Measurements from ENCODE around the gene SPTBN1. TPM values are rescaled to one million over a fixed set of nuclear protein-coding genes. Genes with fewer than 3 reads are reported as not detected.

The SPTBN1 gene
- total and polyA plus RNA-seq, 5 donors from 2014 or later = 10.0 to 182 (median 19.6) TPM

DNA sequence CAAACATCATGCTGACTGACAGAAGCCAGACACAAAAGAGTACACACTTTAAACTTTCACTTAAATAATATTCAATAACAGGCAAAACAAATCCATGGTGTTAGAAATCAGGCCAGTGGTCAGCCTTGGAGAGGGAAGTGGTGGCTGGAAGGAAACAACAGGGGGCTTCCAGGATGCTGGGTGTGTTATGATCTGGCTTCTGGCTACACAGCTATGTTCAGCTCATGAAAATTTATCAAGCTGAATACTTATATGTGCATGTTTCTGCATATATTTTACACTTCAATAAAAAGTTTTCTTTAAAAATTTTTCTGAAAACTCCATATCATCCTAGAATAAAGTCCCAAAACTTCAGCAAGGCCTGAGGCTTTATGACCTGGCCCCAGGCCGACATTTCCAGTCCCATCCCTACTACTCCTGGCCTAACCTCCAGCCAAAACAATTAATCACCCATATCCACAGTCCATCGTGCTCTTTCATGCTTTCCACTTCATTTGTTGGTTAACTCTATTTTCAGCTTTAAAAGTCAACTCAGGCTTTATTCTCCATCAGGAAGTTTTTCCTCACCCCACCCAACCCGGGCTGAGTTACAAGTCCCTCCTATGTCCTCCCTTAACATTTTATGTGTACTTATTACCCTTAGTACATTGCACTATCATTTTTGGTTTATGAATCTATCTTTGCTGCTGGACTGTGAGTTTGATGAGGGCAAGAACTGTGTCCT lies 27.9 kb upstream of the SPTBN1 start:
- no peak overlapping the region for H3K4me3 ChIP-seq (ENCODE audit: low read depth, low read length)
- peaks cover 5% of the 10 kb centered on the region for H3K27me3 Mint-ChIP-seq
- no peak overlapping the region for H3K4me3 Mint-ChIP-seq
- H3K4me1 Mint-ChIP-seq = peaks cover 0 to 4% (median 2%) of the 10 kb centered on the region in 4 donors
- H3K36me3 Mint-ChIP-seq = no peaks in the 10 kb centered on the region
- H3K36me3 ChIP-seq (ENCODE audit: control insufficient read depth, insufficient read depth, low read length) = no peaks in the 10 kb centered on the region
- H3K27ac Mint-ChIP-seq = no peak overlapping the region
- H3K9me3 ChIP-seq (ENCODE audit: control insufficient read depth in 2 of 2, low read length in 2 of 2) = no peaks in the 10 kb centered on the region
- H3K27me3 ChIP-seq (ENCODE audit: control insufficient read depth, insufficient read depth, low read length) = peaks cover 8% of the 10 kb centered on the region
- no peak for ATAC-seq (ENCODE audit: low read depth in 2 of 2)
- H3K4me1 ChIP-seq (ENCODE audit: control insufficient read depth, insufficient read depth, low read length, poor library complexity, severe bottlenecking) = peaks cover 3% of the 10 kb centered on the region
- peaks cover 0 to 1% (median 0%) of the 10 kb centered on the region in 7 donors for H3K9me3 Mint-ChIP-seq
- DNase-seq = no peak
- H3K27ac ChIP-seq (ENCODE audit: insufficient read depth, low read length, poor library complexity, severe bottlenecking) = no peak overlapping the region

DNA sequence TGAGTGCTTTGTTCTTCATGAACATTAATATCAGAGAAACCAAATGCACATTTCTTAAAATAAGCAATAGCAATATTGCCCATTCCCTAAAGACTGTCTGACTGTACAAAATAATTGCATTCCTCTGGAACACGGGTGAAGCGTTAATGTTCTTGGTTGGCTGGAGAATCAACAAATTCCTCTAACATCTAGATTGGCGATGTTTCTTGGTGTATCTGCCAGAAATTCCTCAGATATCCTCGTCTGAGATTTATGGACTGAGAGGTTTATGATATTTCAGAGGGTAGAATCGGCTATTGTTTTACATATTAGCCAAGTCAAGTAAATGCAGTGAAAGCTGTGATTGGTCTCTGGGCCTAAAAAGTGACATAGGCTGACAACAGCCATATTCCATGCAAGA lies 27.1 kb upstream of the SPTBN1 start:
- ATAC-seq (ENCODE audit: low read depth in 2 of 2) = no peak
- no peak for DNase-seq
- H3K36me3 Mint-ChIP-seq = no peaks in the 10 kb centered on the region
- peaks cover 0 to 4% (median 2%) of the 10 kb centered on the region in 4 donors for H3K4me1 Mint-ChIP-seq
- peaks cover 0 to 1% (median 0%) of the 10 kb centered on the region in 7 donors for H3K9me3 Mint-ChIP-seq
- no peak overlapping the region for H3K27ac Mint-ChIP-seq
- Histone ChIP-seq H3K27ac (ENCODE audit: insufficient read depth, low read length, poor library complexity, severe bottlenecking) (no peak overlapping the region), H3K4me3 (ENCODE audit: low read depth, low read length) (no peak overlapping the region), H3K36me3 (ENCODE audit: control insufficient read depth, insufficient read depth, low read length) (no peaks in the 10 kb centered on the region), H3K4me1 (ENCODE audit: control insufficient read depth, insufficient read depth, low read length, poor library complexity, severe bottlenecking) (peaks cover 3% of the 10 kb centered on the region), H3K27me3 (ENCODE audit: control insufficient read depth, insufficient read depth, low read length) (peaks cover 8% of the 10 kb centered on the region), H3K9me3 (ENCODE audit: control insufficient read depth in 2 of 2, low read length in 2 of 2) (no peaks in the 10 kb centered on the region)
- H3K27me3 Mint-ChIP-seq = peaks cover 5% of the 10 kb centered on the region
- H3K4me3 Mint-ChIP-seq = no peak overlapping the region

DNA sequence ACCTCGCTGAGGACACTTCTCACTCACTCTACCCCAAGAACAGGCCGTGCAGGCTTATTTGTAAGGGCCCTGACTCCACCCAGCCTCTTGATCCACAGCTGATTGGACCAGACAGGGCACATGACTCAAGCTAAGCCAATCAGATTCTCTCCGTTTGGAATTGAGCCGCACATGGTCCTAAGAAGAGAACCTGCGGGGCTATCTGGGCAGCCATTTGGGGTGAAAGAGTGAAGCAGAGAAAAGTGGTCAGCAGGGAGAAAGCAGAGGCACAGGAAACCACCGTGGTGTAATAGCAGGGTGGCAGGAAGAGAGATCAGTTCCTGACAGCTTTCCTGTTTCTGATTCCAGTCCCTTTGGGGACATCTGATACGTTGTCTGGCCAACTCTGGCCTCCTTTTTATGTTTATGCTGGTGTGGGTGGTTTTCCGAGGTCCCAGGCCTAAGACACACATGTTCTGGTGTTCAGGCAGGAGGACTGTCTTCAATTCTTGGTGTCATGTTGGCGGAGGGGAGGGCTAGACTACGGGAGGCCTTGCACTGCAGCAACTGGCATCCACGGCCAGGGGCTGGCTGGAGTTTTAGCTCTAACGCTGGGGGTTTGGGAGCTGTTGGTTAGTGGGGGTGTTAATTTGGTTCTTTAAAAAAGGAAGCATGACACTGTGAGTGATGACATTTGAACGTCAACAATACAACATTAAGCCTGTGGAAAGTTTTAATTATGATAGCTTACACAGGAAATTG lies 26.1 kb upstream of the SPTBN1 start:
- Histone ChIP-seq H3K36me3 (ENCODE audit: control insufficient read depth, insufficient read depth, low read length) (no peaks in the 10 kb centered on the region), H3K27me3 (ENCODE audit: control insufficient read depth, insufficient read depth, low read length) (peaks cover 3% of the 10 kb centered on the region), H3K27ac (ENCODE audit: insufficient read depth, low read length, poor library complexity, severe bottlenecking) (no peak overlapping the region), H3K9me3 (ENCODE audit: control insufficient read depth in 2 of 2, low read length in 2 of 2) (no peaks in the 10 kb centered on the region), H3K4me1 (ENCODE audit: control insufficient read depth, insufficient read depth, low read length, poor library complexity, severe bottlenecking) (peaks cover 3% of the 10 kb centered on the region), H3K4me3 (ENCODE audit: low read depth, low read length) (no peak overlapping the region)
- no peak for ATAC-seq (ENCODE audit: low read depth in 2 of 2)
- peak overlapping the region in 1 of 3 donors; percentile 48 for H3K27ac Mint-ChIP-seq
- H3K36me3 Mint-ChIP-seq = no peaks in the 10 kb centered on the region
- no peak overlapping the region for H3K4me3 Mint-ChIP-seq
- no peak for DNase-seq
- H3K4me1 Mint-ChIP-seq = peaks cover 0 to 4% (median 2%) of the 10 kb centered on the region in 4 donors
- H3K27me3 Mint-ChIP-seq = peaks cover 5% of the 10 kb centered on the region
- peaks cover 0 to 1% (median 0%) of the 10 kb centered on the region in 7 donors for H3K9me3 Mint-ChIP-seq

DNA sequence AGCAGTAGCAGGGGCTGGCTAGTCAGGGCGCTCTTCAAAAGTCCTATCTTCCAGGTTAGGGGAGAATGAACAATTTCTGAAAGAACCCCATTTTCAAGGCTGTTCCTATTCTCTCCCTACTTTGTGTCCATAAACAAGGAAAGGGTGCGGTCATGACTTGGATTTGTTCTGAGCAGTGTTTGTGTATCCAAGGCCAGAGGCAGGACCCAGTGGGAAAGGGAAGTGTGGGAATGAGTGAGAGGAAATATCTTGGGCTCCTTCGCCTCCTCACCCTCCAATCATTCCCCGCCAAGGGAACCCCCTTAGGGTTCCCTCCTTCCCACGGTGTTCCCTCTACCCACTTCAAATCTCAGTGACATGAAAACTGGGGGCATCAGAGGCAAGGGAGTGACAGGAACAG lies 25.5 kb upstream of the SPTBN1 start:
- H3K36me3 ChIP-seq (ENCODE audit: control insufficient read depth, insufficient read depth, low read length) = no peaks in the 10 kb centered on the region
- ATAC-seq (ENCODE audit: low read depth in 2 of 2) = no peak
- no peaks in the 10 kb centered on the region for H3K9me3 ChIP-seq (ENCODE audit: control insufficient read depth in 2 of 2, low read length in 2 of 2)
- no peak overlapping the region for H3K27ac ChIP-seq (ENCODE audit: insufficient read depth, low read length, poor library complexity, severe bottlenecking)
- DNase-seq = no peak
- H3K9me3 Mint-ChIP-seq = peaks cover 0 to 1% (median 0%) of the 10 kb centered on the region in 7 donors
- peaks cover 3% of the 10 kb centered on the region for H3K4me1 ChIP-seq (ENCODE audit: control insufficient read depth, insufficient read depth, low read length, poor library complexity, severe bottlenecking)
- H3K27me3 Mint-ChIP-seq = peaks cover 5% of the 10 kb centered on the region
- no peak overlapping the region for H3K27ac Mint-ChIP-seq
- H3K4me3 ChIP-seq (ENCODE audit: low read depth, low read length) = no peak overlapping the region
- no peak overlapping the region for H3K4me3 Mint-ChIP-seq
- H3K27me3 ChIP-seq (ENCODE audit: control insufficient read depth, insufficient read depth, low read length) = peaks cover 2% of the 10 kb centered on the region
- H3K36me3 Mint-ChIP-seq = no peaks in the 10 kb centered on the region
- peaks cover 0 to 4% (median 2%) of the 10 kb centered on the region in 4 donors for H3K4me1 Mint-ChIP-seq

DNA sequence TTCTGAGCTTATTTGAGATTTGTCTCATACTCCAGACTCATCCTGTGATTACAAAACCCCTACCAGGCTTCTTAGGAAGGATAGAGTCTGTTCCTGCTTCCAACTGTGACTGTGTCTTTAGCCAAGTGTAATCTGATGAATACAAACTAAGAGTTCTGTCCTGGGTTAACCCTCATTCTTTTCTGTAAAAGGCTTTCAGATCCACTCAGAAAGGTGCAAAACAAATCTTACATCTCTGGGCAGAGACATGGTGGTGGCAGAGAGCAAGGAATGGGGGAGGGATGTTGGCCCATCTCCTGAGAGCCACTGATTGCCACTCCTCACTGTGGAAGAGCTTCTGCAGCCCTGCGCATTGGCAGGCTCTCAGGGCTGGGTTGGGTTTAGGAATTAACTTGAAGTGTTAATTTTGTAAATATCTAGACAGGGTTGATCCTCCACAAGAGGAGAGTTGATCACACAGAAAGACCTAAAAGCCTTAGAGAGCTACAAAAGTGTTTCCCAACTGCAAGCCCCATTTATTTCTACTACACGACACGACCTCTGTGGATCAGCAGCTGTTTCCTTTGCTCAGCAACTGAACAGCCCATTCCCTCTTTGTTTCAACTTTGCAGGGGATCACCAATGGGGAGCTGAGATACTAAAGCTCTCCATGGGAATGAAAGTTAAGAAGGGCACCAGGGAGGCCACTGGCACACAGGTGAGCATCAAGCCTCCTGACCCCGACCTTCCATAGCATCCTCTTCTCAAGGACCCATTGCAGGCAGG lies 23.7 kb upstream of the SPTBN1 start:
- Mint-ChIP-seq H3K4me3 (no peak overlapping the region), H3K27ac (no peak overlapping the region), H3K9me3 (peaks cover 0 to 1% (median 0%) of the 10 kb centered on the region in 7 donors), H3K36me3 (no peaks in the 10 kb centered on the region), H3K27me3 (peaks cover 5% of the 10 kb centered on the region), H3K4me1 (peaks cover 0 to 4% (median 2%) of the 10 kb centered on the region in 4 donors)
- no peaks in the 10 kb centered on the region for H3K9me3 ChIP-seq (ENCODE audit: control insufficient read depth in 2 of 2, low read length in 2 of 2)
- peaks cover 2% of the 10 kb centered on the region for H3K27me3 ChIP-seq (ENCODE audit: control insufficient read depth, insufficient read depth, low read length)
- no peaks in the 10 kb centered on the region for H3K36me3 ChIP-seq (ENCODE audit: control insufficient read depth, insufficient read depth, low read length)
- peaks cover 3% of the 10 kb centered on the region for H3K4me1 ChIP-seq (ENCODE audit: control insufficient read depth, insufficient read depth, low read length, poor library complexity, severe bottlenecking)
- no peak overlapping the region for H3K4me3 ChIP-seq (ENCODE audit: low read depth, low read length)
- ATAC-seq (ENCODE audit: low read depth in 2 of 2) = no peak
- no peak for DNase-seq
- H3K27ac ChIP-seq (ENCODE audit: insufficient read depth, low read length, poor library complexity, severe bottlenecking) = no peak overlapping the region

DNA sequence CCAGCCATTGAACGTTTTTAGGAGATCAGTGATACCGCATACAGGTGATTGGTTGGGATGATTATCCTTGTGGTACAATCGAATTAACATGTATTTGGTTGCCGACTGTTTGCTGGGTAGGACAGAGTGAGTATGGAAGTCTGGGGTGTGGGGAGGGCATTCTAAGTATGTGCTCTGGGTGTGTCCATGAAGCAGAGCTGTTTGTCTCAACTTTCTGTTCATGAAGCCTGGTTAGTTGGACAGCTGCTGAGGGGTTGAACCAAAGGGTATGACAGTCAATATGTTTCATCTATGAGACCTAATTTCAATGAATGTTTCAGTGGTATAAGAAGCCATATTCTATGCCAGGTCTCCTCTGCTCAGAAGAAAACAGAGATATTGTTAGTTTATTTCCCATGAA lies 21.9 kb upstream of the SPTBN1 start:
- no peaks in the 10 kb centered on the region for H3K9me3 Mint-ChIP-seq
- Histone ChIP-seq H3K9me3 (ENCODE audit: control insufficient read depth in 2 of 2, low read length in 2 of 2) (no peaks in the 10 kb centered on the region), H3K27me3 (ENCODE audit: control insufficient read depth, insufficient read depth, low read length) (peaks cover 2% of the 10 kb centered on the region), H3K36me3 (ENCODE audit: control insufficient read depth, insufficient read depth, low read length) (no peaks in the 10 kb centered on the region), H3K4me3 (ENCODE audit: low read depth, low read length) (no peak overlapping the region), H3K27ac (ENCODE audit: insufficient read depth, low read length, poor library complexity, severe bottlenecking) (no peak overlapping the region), H3K4me1 (ENCODE audit: control insufficient read depth, insufficient read depth, low read length, poor library complexity, severe bottlenecking) (peaks cover 3% of the 10 kb centered on the region)
- no peaks in the 10 kb centered on the region for H3K36me3 Mint-ChIP-seq
- DNase-seq = no peak
- no peak overlapping the region for H3K27ac Mint-ChIP-seq
- peaks cover 5% of the 10 kb centered on the region for H3K27me3 Mint-ChIP-seq
- no peak for ATAC-seq (ENCODE audit: low read depth in 2 of 2)
- H3K4me3 Mint-ChIP-seq = no peak overlapping the region
- H3K4me1 Mint-ChIP-seq = peaks cover 0 to 4% (median 2%) of the 10 kb centered on the region in 4 donors

DNA sequence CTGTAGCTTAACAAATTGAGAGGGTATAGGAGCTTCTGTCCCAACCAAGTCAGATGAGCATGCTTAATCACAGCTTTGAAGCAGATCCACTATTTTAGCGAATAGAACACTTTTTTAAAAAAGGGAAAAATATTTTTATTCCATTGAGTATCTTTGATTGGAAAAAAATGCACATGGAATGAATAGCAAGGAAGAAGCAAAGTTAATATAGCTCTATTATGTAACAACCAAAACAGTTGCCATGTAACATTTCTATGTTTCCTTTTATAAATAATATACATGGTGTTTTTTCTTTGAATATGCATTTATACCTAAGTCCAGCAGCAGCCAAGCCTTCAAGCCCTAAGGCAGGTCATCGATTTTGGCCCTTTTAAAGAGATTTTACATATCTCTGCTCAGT lies 21.4 kb upstream of the SPTBN1 start:
- ATAC-seq (ENCODE audit: low read depth in 2 of 2) (no peak), DNase-seq (no peak)
- no peaks in the 10 kb centered on the region for H3K36me3 ChIP-seq (ENCODE audit: control insufficient read depth, insufficient read depth, low read length)
- H3K4me1 ChIP-seq (ENCODE audit: control insufficient read depth, insufficient read depth, low read length, poor library complexity, severe bottlenecking) = peaks cover 3% of the 10 kb centered on the region
- peaks cover 0 to 4% (median 2%) of the 10 kb centered on the region in 4 donors for H3K4me1 Mint-ChIP-seq
- no peak overlapping the region for H3K4me3 ChIP-seq (ENCODE audit: low read depth, low read length)
- H3K9me3 Mint-ChIP-seq = no peaks in the 10 kb centered on the region
- no peak overlapping the region for H3K27ac ChIP-seq (ENCODE audit: insufficient read depth, low read length, poor library complexity, severe bottlenecking)
- H3K27ac Mint-ChIP-seq = no peak overlapping the region
- no peaks in the 10 kb centered on the region for H3K9me3 ChIP-seq (ENCODE audit: control insufficient read depth in 2 of 2, low read length in 2 of 2)
- peaks cover 5% of the 10 kb centered on the region for H3K27me3 Mint-ChIP-seq
- no peak overlapping the region for H3K4me3 Mint-ChIP-seq
- H3K36me3 Mint-ChIP-seq = no peaks in the 10 kb centered on the region
- H3K27me3 ChIP-seq (ENCODE audit: control insufficient read depth, insufficient read depth, low read length) = peaks cover 2% of the 10 kb centered on the region

Data from CD4-positive, CD25-positive, alpha-beta regulatory T cell (primary cell).